AG09309 (cell line): ENCODE results near the gene KIAA0825.

ENCODE experiments used
- DNase-seq: peaks from one replicate; pipeline ENCODE4 v3.0.0-alpha.2; 2010; ENCODE audit warnings: low read depth
- H3K4me3 ChIP-seq: 2 replicates; pipeline ENCODE4 v1.5.1; 2011; ENCODE audit warnings: mild to moderate bottlenecking, low read depth, low read length, moderate library complexity; ENCODE audit not compliant: control insufficient read depth
- TF ChIP-seq, protein P1 (sequence below): IDR thresholded peaks from 2 replicates; pipeline ENCODE4 v1.5.1; 2011; ENCODE audit warnings: mild to moderate bottlenecking, low read depth, low read length, inconsistent platforms; ENCODE audit not compliant: insufficient read depth, control insufficient read depth; ENCODE audit errors: missing control alignments

Gene KIAA0825

DNA sequence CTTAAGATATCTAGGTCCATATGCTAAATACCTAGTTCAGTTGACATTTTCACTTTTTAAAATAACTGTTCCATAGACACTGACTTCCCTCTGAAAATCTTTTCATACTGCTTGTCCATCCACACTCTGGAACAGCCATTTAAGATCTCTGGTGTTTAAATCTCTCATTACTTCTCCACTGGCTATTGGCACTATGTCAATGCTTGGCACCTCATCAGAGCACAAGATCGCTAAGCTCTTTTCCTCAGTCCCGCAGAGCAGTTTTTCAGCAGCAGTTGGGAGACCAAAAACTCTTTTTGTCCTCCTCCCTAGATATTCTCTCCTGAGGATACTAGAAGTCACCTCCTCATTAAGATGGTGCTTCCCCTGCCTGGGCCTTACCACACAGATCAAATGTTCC is 172.7 kb downstream of the KIAA0825 start:
- no peak overlapping the region for H3K4me3 ChIP-seq
- TF ChIP-seq, protein P1, sequence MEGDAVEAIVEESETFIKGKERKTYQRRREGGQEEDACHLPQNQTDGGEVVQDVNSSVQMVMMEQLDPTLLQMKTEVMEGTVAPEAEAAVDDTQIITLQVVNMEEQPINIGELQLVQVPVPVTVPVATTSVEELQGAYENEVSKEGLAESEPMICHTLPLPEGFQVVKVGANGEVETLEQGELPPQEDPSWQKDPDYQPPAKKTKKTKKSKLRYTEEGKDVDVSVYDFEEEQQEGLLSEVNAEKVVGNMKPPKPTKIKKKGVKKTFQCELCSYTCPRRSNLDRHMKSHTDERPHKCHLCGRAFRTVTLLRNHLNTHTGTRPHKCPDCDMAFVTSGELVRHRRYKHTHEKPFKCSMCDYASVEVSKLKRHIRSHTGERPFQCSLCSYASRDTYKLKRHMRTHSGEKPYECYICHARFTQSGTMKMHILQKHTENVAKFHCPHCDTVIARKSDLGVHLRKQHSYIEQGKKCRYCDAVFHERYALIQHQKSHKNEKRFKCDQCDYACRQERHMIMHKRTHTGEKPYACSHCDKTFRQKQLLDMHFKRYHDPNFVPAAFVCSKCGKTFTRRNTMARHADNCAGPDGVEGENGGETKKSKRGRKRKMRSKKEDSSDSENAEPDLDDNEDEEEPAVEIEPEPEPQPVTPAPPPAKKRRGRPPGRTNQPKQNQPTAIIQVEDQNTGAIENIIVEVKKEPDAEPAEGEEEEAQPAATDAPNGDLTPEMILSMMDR = no peak
- DNase-seq = no peak

DNA sequence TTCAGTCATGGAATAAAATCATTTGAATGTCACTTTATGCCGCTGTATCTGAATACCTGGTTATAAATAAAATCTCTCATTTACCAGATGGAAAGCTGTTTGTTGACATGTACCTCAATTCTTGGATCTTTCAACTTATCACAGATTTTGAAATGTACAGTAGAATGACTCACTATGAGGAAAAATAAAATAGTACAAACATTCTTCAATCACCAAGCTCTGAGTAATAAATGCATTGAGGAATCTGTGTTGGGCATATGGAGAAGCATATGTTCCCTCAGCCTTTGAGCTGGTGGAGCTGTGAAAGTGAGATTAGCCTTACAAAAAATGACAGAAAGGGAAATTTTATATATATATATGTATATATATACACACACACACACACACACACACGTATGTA is 175.4 kb downstream of the KIAA0825 start:
- DNase-seq = no peak
- TF ChIP-seq, protein P1 = no peak
- no peak overlapping the region for H3K4me3 ChIP-seq

DNA sequence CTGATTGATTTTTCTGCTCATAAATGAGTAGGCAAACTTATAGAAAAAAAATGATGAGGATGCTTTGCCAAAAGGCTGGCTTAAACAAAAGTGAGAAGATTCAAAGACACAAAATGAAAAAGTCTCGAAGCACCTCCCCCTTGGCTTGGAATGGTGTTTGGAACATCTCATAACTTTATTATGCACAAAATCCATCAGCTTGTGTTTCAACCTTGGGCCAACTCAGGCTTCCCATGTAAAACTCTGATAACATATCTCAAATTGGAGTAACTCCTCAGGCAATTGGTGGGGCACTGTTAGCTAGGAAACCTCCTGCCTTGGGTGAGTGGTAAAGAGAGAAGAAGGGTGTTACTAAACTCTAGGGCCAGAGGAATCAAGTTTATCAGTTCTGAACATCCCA is 176.3 kb downstream of the KIAA0825 start:
- TF ChIP-seq, protein P1 = no peak
- no peak for DNase-seq
- H3K4me3 ChIP-seq = no peak overlapping the region

DNA sequence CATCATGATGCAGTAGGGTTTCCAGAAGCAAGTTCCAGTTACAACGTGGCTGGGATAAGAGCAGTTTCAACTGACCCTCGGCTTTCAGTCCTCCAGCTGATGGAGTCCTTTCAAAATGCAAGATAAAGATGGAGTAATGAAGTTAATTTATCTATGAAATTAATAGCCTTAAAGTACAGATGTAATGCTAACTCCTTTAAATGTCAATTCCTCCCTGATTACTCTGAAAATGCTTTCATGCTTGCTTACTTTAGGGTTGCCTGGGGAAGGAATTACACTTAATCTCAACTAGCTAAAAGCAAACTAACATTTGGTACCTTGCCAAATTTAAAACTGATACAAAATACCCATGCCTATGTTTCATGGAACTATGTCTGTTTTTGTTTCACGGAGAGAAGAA is 178.4 kb downstream of the KIAA0825 start:
- TF ChIP-seq, protein P1 = no peak
- no peak for DNase-seq
- no peak overlapping the region for H3K4me3 ChIP-seq

DNA sequence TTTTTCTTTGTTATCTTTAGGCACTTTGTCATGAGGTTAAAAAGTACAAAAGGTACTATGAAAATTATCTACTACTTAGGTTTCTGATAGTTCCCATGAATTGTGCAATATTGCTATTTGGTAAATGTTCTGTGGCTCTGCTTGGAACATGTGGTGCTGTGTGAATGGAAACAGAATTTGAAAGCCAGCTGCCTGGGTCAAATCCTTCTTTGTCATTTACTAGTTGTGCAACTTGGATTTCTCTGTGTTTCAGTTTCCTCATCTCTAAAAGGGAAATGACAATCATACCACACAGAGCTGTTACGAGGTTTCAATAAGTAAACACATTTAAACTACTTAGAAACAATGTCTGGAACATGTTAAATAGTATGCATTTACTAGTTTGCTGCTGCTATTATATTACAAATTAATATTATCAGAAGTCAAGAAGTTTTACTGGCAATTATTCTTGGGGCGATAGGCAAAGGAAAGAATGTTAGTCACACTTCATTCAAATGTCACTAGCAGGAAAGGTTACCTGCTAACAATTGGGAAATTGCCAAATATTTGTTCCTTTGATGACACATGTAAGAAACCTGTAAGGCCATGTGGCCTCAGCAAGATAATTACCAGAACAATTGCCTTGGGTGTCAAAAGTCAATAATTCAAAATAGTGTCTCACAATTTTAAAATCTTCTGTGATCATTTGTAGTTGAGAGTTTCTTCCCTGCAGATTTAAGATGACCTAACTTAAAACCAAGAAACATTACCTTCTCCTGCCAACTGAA is 184.8 kb downstream of the KIAA0825 start:
- H3K4me3 ChIP-seq = no peak overlapping the region
- DNase-seq = peak; percentile 80

DNA sequence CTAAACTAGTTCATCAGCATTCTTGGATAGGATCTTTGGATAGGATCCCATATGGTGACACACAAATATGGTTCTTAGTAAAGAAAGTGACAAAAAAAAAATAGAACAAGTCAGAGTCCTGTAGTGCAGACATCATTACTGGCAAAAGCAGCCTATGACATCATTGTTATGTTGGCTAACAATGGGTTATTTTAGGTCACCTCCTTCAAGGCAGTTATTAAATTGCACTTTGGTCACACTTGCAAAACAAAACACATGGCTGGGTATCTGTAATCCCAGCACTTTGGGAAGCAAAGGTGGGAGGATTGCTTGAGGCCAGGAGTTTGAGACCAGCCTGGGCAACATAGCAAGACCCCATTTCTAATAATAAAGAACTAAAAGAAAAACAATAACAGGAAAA is 185.9 kb downstream of the KIAA0825 start:
- TF ChIP-seq, protein P1 = no peak
- peak; percentile 5 for DNase-seq
- no peak overlapping the region for H3K4me3 ChIP-seq

More for the DNA sequence above, 184.8 kb downstream of the KIAA0825 start:
- TF ChIP-seq, protein P1 = no peak
